C4-2B (cell line): ENCODE measurements around the gene XXYLT1.

Experiments
- CTCF ChIP-seq: fragments of 450-650 bp; conservative IDR thresholded peaks from 2 replicates; pipeline ENCODE4 v1.5.1; 2017; ENCODE audit warnings: mild to moderate bottlenecking
- ZFX ChIP-seq: fragments of 450-650 bp; IDR thresholded peaks from 2 replicates; pipeline ENCODE4 v1.6.1; 2017

GRCh38 chr3:195247086-195247862 lies 23.7 kb downstream of the XXYLT1 start:
- TF ChIP-seq CTCF (no peak), ZFX (no peak)
